GM15510 (cell line): ENCODE results near the gene ANKRD6.

Source experiments
- POLR2A ChIP-seq: IDR thresholded peaks from 3 replicates; pipeline ENCODE4 v1.6.1; 2011; ENCODE audit warnings: borderline replicate concordance; ENCODE audit not compliant: insufficient read length; ENCODE audit errors: extremely low read depth

Gene ANKRD6

DNA sequence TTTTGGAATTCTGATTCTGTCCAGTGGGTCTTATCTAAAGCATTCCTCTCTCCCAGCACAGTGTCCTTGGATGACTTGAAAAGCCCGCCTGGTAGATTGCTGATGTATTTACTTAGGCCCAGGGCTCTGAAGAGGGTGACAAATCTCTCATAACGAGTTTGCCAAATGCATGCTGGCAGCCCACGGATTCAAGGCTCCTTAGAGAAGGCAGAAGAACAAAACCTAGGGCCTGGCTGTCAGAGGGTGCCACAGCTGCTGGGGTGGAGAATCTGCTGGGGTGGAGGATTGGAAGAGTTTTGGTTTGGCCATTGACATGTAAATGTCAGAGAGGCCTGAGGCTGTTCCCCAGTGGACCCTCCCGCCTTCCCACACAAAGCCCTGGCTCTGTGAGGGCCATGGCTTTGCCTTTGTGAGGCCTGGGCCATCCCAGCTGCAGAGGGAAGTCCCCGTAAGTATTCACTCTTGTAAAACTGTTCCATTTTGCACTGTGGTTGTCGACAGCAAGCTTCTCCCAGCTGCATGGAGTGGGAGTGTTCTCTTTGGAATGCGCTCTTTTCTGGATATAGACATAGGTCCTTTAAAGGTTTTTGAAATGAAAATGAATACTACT lies 50.3 kb downstream of the ANKRD6 start:
- TF ChIP-seq POLR2A, result no peak

DNA sequence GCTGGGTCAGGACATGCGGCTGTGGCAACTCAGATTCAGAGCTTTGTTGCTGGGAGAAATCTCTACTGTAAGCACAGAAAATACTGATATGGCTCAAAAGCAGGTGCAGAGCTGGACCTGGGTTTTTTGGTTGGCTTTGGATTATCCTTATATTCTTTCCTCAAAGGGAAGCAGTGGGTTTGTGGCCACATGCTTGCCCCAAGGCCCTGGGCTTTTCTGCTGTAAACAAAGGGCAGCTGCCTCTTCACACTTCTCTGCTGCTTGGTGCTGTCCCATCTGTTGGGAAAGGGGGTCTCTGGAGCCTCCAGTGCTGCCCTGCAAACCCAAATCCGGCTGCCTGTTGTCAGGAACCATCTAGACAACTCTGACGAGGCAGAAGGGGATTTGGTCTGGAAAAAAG lies 52.4 kb downstream of the ANKRD6 start:
- no peak for TF ChIP-seq POLR2A

DNA sequence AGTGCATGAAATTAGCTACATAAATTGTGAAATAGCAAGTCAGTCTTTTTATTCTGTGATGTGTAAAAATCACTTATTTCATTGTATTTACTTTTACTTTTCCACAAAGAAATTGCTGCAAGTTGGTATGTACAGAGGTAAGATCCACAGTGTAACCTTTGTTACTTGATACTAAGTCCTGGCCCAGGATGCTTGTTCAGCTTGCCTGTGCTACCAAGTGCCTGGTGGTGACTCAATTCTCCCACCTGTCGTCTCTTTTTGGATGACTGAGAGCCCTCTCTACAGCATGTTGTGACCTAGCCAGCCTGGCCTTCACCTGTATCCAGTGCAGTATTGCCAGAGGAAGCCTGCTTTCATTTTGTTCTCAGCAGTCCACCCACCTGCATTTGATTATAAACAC lies 54.9 kb downstream of the ANKRD6 start:
- no peak for TF ChIP-seq POLR2A

DNA sequence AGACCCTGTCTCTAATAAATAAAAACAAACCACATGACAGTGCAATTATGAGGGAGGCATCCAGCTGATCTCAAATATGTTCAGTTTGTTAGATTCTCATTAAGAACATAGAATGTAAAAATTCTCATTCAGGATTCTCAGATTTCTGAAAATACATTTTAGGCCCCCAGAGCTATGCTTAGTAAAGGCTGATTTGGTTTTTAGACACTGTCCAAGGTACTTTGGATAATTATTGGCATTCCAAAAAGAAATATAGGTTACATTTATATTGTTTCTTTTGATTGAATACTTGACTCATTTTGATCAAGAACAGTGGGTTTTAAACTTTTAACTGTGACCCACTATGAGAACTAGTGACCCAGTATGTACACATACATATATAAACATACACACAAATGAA lies 55.5 kb downstream of the ANKRD6 start:
- no peak for TF ChIP-seq POLR2A

DNA sequence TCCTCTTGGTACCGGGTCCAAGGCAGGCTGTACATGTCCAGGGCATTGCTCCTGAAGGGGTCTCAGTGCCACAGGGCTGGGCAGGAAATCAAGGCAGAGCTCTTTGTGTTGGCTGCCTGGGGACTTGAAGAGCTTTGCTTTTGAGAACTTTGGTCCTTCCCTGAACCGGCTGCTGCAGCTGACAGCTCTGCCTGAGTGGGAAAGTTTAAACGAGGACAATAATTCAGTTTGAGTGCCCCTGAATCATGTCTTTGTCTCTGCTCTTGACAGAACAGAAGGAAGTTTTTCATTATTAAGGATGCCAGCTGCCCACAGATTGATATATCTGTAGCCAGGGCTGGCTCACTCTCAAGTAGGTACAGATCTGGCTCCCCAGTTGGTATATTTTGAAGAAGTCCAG lies 56.1 kb downstream of the ANKRD6 start:
- no peak for TF ChIP-seq POLR2A

DNA sequence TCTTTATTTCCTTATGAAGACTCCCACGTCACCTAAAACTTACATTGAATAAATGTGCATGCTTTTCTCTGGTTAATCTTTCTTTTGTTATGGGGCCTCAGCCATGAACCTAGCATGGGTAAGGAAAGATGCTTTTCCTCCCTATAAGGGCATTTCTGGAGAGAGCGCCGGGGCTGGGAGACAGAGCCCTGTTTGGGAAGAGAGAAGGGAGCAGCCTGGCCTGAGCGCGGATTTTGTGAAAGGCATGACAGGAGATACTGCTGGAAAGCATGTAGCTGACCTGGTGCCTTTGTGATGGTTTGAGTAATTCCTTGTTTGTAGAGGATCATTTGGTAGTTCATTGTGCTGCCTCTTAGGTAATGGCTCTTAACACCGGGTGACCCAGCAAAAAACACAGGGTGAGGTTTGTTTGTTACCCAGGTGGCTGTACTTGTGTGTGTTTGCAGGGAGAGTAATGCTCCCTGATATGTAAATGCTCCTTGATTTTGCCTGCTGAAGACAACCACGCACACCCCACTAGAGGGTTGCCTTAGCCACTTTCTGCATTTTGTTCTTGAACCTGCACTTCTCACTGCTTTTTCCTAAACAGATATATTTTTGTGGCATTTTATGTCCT lies 59.2 kb downstream of the ANKRD6 start:
- no peak for TF ChIP-seq POLR2A

DNA sequence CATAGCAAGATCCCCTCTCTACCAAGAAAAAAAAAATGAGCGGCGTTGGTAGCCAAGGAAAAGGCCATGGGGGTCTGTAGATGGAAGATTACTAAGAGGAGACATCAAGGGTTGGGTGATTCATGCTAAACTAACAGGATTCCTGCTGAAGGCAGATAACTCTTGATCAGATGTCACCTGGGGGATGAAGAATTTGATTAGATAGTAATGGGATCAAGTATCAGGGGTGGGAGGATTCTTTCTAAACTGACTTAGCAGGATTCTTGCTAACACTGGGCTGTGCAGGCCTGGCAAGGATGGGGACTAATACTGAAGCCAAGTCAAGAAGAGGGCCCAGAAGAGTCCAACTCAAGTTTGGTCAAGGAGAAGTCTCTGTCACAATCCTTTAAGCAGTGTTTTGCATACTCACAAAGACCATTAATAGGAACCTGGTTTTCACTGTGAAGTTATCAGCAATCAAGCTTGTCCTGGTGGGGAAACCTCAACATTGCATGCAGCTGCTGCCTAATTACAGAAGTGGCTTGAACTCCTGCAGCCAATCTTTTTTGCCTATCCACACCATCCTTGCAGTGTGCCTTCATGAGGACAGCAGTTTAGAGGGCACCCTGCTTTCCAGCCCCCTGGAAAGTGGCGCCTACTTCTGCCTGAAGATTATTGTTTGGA lies 61.3 kb downstream of the ANKRD6 start:
- TF ChIP-seq POLR2A, result no peak

DNA sequence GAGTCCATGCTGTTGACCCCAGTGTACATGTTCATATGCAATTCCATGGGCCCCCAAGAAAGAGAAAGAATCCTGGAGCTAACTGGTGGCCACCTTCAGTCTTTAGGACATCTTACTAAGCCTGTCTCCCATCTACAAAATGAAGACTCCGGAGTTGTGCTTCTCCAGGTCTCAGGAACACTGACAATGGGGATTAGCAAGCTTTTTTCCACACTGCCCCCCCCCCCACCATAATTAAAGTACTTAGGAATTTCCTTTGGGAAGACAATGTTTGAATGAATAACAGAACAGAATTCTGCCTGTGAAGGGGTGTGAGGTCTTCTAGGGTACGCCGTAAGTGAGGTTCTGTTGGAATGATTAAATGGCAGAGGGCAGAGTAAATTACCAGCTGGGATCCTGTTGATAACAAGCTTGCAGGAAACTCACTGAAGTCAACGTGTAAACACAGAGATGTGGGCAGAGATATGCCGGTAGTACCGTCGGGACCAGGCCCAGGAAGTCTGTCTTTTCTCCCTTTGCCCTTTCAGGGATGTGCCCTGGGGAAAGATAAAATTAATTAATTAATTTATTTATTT lies 63.1 kb downstream of the ANKRD6 start:
- no peak for TF ChIP-seq POLR2A

DNA sequence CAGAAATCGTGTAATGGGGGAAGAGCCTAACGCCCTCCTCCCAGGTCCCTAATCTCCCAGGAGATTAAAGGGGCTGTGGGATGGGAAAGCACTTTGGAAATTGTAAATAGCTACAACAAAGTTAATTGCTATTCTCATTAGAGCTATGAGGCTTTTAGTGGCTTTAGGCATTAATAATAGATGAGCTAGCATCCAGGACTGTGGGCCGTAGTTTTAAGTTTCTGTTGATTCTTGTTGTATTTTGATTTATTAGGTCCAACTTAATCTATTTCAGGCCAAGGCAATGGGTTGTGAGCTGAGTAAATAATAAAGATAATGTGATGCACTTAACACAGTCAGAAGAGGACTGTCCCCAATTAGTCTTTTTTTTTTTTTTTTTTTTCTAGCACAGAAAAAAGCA lies 67.7 kb downstream of the ANKRD6 start:
- TF ChIP-seq POLR2A, result no peak

DNA sequence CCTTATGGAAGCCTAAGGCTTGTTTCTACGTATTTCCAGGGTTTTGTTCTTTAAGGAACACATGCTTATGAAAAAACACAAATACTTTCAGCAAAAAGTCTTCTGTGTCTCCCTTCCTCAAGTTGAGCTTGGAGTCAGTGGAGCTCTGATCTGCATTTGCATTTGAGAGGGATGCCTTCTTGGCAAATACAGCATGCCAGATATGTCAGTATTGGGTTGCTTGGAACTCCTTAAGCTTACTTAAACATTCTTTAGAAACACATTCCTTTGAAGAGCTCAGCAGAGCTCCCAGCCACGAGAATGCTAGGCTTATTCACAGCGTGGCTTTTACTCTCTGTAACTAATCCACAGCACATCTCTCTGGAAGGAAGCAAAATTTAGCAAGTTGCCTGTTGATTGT lies 68.3 kb downstream of the ANKRD6 start:
- TF ChIP-seq POLR2A, result no peak

DNA sequence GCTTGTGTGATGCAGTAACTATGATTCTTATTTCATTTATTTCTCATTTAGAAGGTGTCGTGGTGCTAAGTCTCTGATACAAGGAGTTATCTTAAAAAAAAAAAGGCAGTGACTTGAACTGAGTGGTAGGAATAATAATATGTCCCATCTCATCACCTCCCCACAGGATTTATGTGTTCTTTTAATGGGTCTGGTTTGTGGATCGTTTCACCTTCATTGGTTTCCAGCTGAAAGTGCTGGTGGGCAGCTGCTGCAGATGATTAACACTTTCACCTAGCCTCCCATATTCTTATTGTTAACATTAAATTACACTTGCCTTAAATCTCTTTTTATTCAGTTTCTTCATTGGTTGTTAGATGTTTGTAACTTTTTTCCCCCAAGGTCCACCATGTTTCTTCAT lies 68.8 kb downstream of the ANKRD6 start:
- no peak for TF ChIP-seq POLR2A

DNA sequence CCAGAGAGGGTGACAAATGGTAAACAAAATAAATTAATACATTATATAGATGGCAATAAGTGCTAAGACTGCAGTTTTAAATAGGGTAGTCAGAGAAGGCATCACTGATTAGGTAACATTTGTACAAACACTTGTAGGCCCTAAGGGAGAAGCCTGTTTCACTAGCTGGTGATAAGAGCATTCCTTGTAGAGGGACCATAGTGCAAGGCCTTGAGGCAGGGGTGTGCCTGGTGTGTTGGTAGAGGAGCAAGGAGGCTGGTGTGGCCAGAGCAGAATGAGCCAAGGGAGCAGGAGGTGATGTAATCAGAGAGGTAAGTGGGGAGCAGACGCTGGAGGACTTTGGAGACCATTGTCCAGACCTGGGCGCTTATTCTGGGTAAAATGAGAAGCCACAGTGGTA lies 70.7 kb downstream of the ANKRD6 start:
- TF ChIP-seq POLR2A, result no peak

DNA sequence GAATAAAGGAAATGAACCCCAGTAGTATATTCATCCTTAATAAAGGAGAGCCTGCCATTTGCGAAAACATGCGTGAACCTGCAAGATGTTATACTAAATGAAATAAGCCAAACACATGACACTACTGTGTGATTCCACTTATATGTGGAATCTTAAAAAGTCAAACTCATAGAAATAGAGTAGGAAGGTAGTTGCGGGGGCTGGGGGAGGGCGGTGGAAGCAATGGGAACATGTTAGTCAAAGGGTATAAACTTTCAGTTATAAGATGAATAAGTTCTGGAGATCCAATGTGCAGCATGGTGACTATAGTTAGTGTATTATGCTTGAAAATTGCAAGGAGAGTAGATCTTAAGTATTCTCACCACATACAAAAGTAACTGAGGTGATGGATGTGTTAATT lies 72.9 kb downstream of the ANKRD6 start:
- TF ChIP-seq POLR2A, result no peak

DNA sequence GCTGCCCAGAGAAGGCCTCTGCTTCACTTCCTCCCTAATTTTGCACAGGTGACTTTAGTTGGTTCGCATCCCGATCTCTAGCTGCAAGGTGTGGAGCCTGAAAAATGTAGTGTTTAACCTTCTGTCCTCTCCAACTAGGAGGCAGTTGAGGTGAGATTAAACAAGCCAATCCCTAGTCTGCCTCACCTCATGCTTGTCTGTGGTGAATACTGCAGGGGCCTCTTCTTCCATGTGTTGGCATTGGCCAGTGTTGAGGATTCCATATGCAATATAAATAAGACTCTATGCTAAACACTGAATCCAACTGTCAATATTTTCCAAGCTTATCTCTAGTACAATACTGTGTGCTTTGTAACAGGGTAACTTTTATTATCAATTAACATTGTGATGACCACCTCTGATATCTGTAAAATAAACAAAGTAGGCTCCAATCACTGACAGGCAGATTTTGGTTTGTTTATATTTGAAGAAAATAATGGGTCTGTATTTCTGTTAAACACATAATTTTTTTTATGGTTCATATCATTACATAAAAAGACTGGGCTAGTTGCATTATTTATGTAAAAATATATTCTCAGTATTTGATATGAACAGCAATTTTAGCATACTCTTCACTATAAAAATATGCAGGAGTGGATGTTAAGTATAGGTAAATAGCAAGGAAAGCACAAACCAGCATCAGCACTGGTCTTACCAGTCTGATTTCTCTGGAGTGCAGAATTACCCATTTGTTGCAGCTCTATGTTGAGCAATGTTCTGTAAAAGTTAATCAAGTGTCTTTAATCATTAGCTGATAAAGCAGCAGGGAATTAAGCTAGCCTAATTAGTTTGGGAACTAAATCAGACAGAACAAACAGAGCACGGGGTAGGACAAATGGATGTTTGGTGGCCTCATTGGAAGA lies 74.0 kb downstream of the ANKRD6 start:
- TF ChIP-seq POLR2A, result no peak

DNA sequence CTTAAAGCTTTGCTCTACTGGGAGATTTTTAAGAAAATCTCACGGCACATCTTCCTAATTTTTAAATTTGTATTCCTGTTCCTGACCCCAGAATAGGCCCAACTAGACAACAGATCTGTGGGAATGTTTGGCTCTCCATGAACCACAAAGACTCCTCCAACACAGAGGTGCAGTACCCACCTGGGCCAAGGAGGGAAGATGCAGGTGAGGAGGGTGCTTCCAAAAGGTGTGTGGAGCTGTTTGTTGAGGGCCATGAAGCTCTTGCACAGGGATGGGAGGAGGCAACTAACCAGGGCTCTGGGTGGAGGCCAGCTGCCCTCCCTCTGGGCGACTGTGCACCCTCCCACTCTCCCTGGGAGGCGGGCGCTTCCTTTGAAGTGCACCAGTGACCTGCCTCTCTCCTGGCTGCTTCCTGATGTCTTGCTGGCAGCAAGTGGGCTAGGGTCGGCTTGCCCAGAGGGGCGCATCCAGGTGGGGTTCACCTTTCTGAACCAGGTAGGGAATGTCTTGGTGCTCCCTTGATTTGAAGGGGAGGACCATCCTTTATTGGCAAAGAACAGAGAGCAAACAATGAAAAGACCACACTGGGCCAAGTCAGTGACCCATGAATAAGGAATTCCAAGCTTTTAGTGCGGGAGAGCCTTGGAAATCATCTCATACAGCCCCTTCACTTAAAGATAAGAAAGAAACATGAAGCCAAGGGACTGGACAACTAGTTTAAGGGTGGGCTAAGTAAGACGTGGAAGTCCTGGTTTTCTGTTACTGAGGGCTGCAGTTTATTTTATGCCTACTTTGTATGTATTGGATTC lies 76.0 kb downstream of the ANKRD6 start:
- no peak for TF ChIP-seq POLR2A

DNA sequence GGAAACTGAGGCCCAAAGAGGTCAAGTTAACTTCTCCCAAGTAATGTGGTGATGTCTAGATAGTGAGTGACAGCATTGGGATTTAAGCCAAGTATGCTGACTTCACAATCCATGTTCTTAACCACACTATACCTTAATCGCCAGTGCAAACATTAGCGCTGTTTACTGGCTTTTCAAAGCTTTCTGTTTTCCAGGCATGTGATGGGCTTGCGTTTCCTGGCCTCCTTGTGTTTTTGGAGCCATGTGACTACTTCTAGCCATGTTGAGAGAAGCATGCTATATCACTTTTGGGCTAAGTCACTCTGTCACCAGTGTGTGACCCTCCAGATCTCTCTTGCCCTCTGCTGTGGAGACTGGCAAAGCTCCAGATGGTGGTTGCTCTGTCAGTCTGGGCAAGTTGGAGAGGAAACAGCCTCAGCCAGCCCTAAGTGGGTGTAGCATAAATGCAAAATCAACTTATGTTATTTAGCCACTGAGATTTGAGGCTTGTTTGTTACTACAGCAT lies 76.9 kb downstream of the ANKRD6 start:
- no peak for TF ChIP-seq POLR2A
